ENCODE data around the gene MON1A.
"Not testable (repeated sequence)": the region's sequence is repeated elsewhere in the genome, so short reads cannot be mapped to it uniquely, and the experiment has no call there.

The MON1A gene

DNA sequence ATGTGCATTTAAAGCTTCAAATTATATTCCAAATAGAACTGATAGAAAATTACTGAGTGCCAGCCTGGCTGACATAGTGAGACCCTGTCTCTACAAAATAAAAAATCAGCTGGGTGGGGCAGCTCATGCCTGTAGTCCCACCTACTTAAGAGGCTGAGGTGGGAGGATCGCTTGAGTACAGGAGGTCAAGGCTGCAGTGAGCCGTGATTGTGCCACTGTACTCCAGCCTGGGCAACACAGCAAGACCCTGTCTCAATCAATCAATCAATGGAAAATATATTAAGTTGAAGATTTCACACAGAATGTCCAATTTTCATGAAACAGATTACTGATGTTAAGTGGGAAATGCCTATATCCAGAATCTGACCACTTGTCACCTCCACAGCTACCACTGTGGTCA is 4.1 kb downstream of the MON1A start:
- H3K4me3 ChIP-seq (replicated peaks; ENCODE audit: insufficient read depth, low read length), result no peak overlapping the region
- no peak overlapping the region for H3K27ac ChIP-seq (replicated peaks)
- no peaks in the 10 kb centered on the region for H3K27me3 ChIP-seq (ENCODE audit: insufficient read depth, poor library complexity, severe bottlenecking)
- TF ChIP-seq, protein P1, sequence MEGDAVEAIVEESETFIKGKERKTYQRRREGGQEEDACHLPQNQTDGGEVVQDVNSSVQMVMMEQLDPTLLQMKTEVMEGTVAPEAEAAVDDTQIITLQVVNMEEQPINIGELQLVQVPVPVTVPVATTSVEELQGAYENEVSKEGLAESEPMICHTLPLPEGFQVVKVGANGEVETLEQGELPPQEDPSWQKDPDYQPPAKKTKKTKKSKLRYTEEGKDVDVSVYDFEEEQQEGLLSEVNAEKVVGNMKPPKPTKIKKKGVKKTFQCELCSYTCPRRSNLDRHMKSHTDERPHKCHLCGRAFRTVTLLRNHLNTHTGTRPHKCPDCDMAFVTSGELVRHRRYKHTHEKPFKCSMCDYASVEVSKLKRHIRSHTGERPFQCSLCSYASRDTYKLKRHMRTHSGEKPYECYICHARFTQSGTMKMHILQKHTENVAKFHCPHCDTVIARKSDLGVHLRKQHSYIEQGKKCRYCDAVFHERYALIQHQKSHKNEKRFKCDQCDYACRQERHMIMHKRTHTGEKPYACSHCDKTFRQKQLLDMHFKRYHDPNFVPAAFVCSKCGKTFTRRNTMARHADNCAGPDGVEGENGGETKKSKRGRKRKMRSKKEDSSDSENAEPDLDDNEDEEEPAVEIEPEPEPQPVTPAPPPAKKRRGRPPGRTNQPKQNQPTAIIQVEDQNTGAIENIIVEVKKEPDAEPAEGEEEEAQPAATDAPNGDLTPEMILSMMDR (IDR thresholded peaks at IDR 0.05; ENCODE audit: insufficient read depth, low read length), result no peak
- no peak for TF ChIP-seq POLR2AphosphoS5 (IDR thresholded peaks at IDR 0.05; ENCODE audit: low read depth)
- TF ChIP-seq GABPA (IDR thresholded peaks at IDR 0.05; ENCODE audit: low read depth), result no peak
- no peak for TF ChIP-seq REST (IDR thresholded peaks at IDR 0.05; ENCODE audit: insufficient replicate concordance, low read depth)
- TF ChIP-seq SPI1 (IDR thresholded peaks at IDR 0.05; ENCODE audit: borderline replicate concordance, low read depth), result no peak
- no peak for DNase-seq (ENCODE audit: low read depth in 1 of 2, low spot score in 1 of 2)

- Histone ChIP-seq H3K27ac (replicated peaks) (no peak overlapping the region), H3K4me3 (replicated peaks; ENCODE audit: insufficient read depth, low read length) (no peak overlapping the region), H3K27me3 (ENCODE audit: insufficient read depth, poor library complexity, severe bottlenecking) (no peaks in the 10 kb centered on the region)
- TF ChIP-seq, protein P1 (IDR thresholded peaks at IDR 0.05; ENCODE audit: insufficient read depth, low read length), result no peak
- no peak for TF ChIP-seq SPI1 (IDR thresholded peaks at IDR 0.05; ENCODE audit: borderline replicate concordance, low read depth)
- DNase-seq (ENCODE audit: low read depth in 1 of 2, low spot score in 1 of 2), result no peak
Observed at GRCh38 chr3:49924683-49925082, 4.9 kb downstream of the MON1A start.

- DNase-seq (ENCODE audit: low read depth in 1 of 2, low spot score in 1 of 2), result peak in 1 of 2 experiments; percentile 56
- not testable (repeated sequence) for H3K4me3 ChIP-seq (replicated peaks; ENCODE audit: insufficient read depth, low read length); H3K27me3 ChIP-seq (ENCODE audit: insufficient read depth, poor library complexity, severe bottlenecking)
- TF ChIP-seq SPI1 (IDR thresholded peaks at IDR 0.05; ENCODE audit: borderline replicate concordance, low read depth), result peak; percentile 28; the same call in 1 of the 2 replicates
- peak overlapping the region; percentile 35; the same call in 1 of the 2 replicates for H3K27ac ChIP-seq (replicated peaks)
Observed at GRCh38 chr3:49917806-49918590, 11.6 kb downstream of the MON1A start.

DNA sequence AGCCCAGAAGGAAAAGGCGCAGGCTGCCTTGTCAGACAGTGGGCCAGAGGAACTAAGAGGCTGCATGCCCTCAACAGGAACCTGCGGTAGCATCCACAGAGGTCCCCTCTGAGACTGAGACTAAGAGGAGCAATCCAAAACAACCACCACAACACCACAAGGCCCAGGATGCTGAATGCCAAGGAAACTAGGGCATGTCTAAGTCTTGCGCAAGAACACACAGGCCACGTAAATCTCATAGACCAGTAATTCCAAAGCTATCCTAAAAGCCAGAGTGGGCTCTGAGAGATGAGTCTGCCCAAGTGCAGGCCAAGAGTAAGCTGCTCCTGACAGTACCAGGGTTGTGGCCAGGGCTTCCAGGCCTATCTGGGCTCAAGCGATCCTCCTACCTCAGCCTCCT is 12.9 kb downstream of the MON1A start:
- Histone ChIP-seq H3K27ac (replicated peaks) (no peak overlapping the region), H3K4me3 (replicated peaks; ENCODE audit: insufficient read depth, low read length) (no peak overlapping the region), H3K27me3 (ENCODE audit: insufficient read depth, poor library complexity, severe bottlenecking) (no peaks in the 10 kb centered on the region)
- TF ChIP-seq POLR2AphosphoS5 (IDR thresholded peaks at IDR 0.05; ENCODE audit: low read depth), result no peak
- TF ChIP-seq, protein P1 (IDR thresholded peaks at IDR 0.05; ENCODE audit: insufficient read depth, low read length), result no peak
- TF ChIP-seq GABPA (IDR thresholded peaks at IDR 0.05; ENCODE audit: low read depth), result no peak
- TF ChIP-seq SPI1 (IDR thresholded peaks at IDR 0.05; ENCODE audit: borderline replicate concordance, low read depth), result no peak
- no peak for DNase-seq (ENCODE audit: low read depth in 1 of 2, low spot score in 1 of 2)

- Histone ChIP-seq H3K4me3 (replicated peaks; ENCODE audit: insufficient read depth, low read length) (no peak overlapping the region), H3K27me3 (ENCODE audit: insufficient read depth, poor library complexity, severe bottlenecking) (no peaks in the 10 kb centered on the region), H3K27ac (replicated peaks) (no peak overlapping the region)
- TF ChIP-seq POLR2AphosphoS5 (IDR thresholded peaks at IDR 0.05; ENCODE audit: low read depth) (no peak), REST (IDR thresholded peaks at IDR 0.05; ENCODE audit: insufficient replicate concordance, low read depth) (no peak), SPI1 (IDR thresholded peaks at IDR 0.05; ENCODE audit: borderline replicate concordance, low read depth) (no peak), GABPA (IDR thresholded peaks at IDR 0.05; ENCODE audit: low read depth) (no peak)
- TF ChIP-seq, protein P1 (IDR thresholded peaks at IDR 0.05; ENCODE audit: insufficient read depth, low read length), result no peak
- no peak for DNase-seq (ENCODE audit: low read depth in 1 of 2, low spot score in 1 of 2)
Observed at GRCh38 chr3:49914906-49915305, 14.7 kb downstream of the MON1A start.
